HG03342 (cell line): ENCODE measurements around the gene ITM2C.

Source experiments
- ATAC-seq: cut with Tn5 transposase; IDR thresholded peaks from one replicate; pipeline ENCODE4 v1.9.1; 2021; ENCODE audit warnings: mild to moderate bottlenecking, moderate library complexity; ENCODE audit not compliant: unreplicated experiment

The ITM2C gene

GRCh38 chr2:230924092-230924469, 59.3 kb downstream of the ITM2C start:
- no peak for ATAC-seq

- peak; percentile 44 for ATAC-seq
Measured at GRCh38 chr2:230924470-230925341, 60.0 kb downstream of the ITM2C start, which contains the start of gene GPR55. Gene GPR55 (minus strand): TSS chr2:230925242. CDS start chr2:230910962, 14,280 bp downstream.

GRCh38 chr2:230925443-230925878, 60.7 kb downstream of the ITM2C start:
- peak; percentile 17 for ATAC-seq

- peak; percentile 40 for ATAC-seq
Measured at GRCh38 chr2:230925879-230926765, 61.4 kb downstream of the ITM2C start.

DNA sequence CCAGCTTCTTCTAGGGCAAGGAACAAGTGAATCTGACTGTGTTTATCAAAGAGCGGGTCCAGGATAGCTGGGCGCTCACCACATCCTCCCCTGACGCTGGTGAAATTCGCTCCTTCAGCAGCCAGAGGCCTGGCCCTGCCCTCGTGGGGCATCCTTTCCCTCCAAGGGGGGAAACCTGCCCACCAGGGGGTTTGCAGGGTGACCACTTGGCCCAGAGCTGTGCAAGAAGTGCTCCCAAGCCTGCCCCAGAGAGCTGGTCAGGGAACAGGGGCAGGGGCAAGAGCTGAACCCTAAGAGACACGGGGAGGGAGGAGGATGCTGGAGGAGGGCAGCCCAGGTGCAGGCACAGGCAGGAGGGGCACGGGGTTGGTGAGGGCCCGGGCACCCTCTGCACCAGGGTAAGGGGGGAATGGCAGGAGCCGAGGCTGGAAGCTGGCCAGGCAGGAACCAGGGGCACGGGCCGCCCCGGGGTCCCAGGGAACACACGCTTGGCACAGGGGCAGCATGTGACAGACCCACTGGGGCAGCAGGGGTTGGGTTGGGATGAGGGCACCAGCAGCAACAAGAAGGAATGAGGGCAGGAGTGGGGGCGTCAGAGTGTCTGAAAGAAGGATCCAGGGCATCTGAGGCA, 63.1 kb downstream of the ITM2C start:
- ATAC-seq: no peak
